GM12892 (cell line): ENCODE measurements around the gene ZNF436.

Experiments
- DNase-seq: peaks from one replicate; pipeline ENCODE4 v3.0.0; 2011; ENCODE audit not compliant: insufficient read length
- FAIRE-seq: peaks from 2 replicates; lab custom pipeline; 2011; peaks lifted over from hg19 to GRCh38; lab: Jason Lieb, UNC
- POLR2A ChIP-seq: IDR thresholded peaks from 2 replicates; pipeline ENCODE4 v1.6.1; 2011; ENCODE audit warnings: low read depth, low read length, control low read depth
- POLR2AphosphoS5 ChIP-seq: IDR thresholded peaks from 2 replicates; pipeline ENCODE4 v1.6.1; 2011; ENCODE audit warnings: low read depth, low read length, control low read depth
- TAF1 ChIP-seq: IDR thresholded peaks from 2 replicates; pipeline ENCODE4 v1.6.1; 2011; ENCODE audit warnings: low read depth, mild to moderate bottlenecking, control low read depth, low read length, borderline replicate concordance

Gene ZNF436

DNA sequence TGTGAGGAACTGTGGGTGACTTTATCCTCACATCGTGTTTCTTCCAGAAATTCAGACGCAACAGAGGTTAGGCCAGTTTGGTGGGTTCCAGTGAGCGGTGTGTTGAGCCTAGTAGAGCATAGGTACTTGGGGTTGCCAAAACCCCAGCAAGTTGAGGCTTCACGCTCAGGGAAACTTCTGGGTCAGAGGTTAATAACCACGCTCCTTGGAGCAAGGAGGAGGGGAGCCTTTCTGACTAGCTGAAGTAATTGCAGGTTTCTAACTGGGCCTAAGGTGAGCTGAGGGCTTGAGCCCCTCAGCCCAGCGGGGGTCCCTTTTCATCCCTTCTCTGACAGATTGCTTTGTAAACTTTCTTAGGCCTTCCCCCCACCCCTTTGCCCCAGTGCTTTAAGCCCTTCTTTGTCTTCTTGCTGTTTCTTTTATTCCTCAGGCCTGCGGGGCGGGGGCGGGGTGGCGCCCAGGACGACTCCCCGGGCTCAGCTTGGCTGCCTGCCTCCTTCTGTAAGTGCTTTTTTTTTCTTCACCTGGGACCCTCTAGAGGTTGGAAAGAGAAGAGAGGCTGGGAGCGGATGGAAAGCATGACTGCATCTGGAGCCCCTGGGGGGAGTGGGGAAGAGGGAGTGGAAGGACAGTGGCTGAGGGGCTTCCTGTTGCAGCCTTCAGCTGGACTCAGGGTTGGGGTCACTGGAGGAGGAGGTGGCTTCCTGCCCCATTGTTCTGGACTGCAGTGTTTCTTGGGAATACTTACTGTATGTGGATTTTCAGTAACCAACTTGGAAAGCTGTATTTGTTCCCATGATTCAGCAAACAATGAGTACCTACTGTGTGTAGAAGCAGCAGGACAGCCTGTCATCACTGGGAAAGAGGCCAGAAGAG lies 1.3 kb upstream of the ZNF436 start:
- DNase-seq (no peak), FAIRE-seq (no peak)
- no peak for TF ChIP-seq POLR2AphosphoS5
- no peak for TF ChIP-seq TAF1
- TF ChIP-seq POLR2A = no peak

DNA sequence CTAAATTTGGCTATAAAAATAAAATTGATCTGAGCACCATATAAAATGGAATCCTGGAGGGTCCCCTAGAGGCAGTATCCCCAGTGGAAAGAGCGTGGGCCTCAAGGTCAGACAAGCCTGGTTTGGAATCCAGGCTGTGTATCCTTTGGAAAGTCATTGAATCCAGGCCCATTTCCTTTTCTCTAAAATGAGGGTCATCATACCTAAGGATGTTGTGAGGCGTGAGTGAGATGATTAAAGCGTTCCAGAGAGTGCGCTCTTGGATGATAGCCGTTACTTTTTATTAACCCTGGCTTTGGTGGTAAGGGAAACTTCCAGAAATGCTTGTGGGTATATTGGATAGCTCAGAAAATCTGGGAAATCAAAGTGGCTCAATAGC lies 683 bp upstream of the ZNF436 start:
- no peak for DNase-seq
- FAIRE-seq = no peak
- TF ChIP-seq POLR2A (no peak), TAF1 (no peak), POLR2AphosphoS5 (no peak)

DNA sequence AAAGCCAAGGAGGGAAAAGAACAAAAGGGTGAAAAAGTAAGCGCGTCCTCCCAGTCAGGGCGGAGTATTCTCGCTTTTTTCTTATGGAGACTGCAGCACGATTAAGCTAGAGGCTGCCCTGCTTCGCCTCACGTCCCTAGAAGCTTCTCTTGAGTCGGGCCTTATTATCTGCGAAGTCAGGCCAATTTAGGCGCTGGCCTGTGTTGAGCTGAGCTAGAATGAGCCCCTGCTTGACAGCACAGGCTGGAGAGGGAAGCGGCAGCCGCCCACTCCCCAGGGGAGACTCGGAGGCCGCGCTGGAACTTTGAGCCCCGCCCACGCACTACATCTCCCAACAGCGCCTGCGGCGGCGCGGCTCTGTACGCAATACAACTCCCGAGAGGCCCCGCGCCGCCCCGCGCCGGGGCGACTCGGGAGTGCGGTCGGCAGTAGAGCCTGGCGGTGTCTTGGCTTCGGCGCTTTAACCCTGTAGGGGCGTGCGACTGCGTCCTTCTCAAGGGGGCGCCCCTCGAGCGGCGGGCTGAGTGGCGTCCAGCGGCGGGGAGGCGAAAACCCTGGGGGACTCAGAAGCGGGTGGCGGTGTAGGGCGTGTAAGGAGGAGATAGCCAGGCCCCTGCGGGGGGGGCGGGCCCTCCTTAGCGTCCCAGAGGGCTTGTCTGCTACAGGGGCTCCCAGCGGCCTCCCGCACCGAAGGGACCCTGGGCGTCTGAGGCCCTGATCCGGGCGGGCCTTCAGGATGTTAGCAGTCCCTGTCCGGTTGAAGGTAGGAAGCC lies 888 bp downstream of the ZNF436 start:
- DNase-seq (peak; percentile 79), FAIRE-seq (peak; percentile 76)
- TF ChIP-seq TAF1 (0 out of 2 replicates have a peak, but pooled peaks have one; percentile 38), POLR2AphosphoS5 (peak; percentile 27; the same call in 1 of the 2 replicates), POLR2A (peak; percentile 68)

DNA sequence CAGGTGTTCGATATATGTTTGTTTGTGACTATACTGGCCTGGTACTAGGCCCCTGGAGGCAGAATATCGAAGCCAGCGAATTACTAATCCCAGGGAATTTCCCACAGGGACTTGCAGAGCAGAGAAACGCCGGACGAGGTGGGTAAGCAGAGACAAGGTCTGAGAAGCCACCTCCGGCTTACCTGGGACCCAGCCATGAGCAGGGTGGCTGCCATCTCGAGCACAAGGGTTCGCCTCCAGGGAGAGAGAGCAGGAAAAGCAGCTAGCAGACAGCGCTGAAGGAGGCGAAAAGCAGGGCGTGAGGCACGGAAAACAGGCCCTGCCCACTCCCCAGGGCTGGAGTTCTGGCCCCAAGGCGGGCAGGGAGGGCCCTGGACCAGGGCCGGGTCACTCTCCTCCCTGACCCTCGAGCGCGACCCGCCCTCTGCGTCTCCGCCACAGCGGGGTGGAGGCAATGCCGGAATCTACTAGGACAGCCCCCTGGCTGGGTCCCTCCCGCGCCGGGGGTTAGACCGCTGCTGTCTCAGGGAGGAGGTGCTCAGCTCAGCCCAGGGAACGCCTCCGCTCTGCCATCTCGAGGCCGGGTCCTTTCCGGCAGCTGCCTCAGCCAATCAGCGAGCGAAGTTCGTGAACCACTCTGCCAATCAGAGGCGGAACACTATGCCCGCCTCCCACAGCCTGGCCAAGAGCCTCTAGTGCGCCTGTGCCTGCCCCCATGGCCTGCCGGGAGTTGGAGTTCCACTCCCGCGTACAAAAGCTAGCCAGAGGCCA lies 1.7 kb downstream of the ZNF436 start:
- peak; percentile 95 for FAIRE-seq
- DNase-seq = peak; percentile 98
- TF ChIP-seq TAF1 = no peak
- TF ChIP-seq POLR2AphosphoS5 = no peak; the same call in 1 of the 2 replicates
- peak; percentile 64 for TF ChIP-seq POLR2A

DNA sequence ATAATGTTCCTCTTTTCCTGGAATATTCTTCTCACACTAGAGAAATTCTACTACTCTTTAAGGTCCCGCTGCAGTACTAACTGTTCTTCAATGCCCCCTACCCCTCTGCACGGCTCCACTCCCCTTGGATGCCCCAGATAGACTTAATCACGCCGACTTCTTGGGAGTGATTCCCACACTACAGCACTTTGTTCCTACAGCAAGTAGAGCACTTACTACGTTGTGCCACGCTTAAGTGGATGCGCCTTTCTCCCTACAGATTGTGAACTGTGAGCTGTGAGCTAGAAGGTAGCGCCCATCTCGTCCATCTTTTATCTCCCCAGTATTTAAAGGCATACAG lies 2.2 kb downstream of the ZNF436 start:
- no peak for DNase-seq

DNA sequence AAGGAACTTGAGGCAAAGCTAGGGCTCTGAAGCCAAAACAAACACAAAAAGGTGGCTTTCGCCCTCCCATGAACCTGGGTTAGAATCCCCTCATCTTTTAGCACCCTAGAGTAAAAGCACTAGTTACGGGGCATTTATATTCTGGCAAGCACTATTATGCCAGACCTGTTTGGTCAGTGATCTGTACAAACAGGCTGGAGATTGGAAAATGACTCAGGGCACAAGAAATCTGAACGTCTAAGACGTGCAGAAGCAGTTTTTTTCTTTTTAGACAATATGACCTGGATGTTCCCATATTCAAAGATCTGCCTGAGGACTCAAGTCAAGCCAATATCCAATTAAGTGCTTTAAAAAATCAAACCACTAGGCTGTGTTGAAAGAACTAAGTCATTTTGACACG lies 3.0 kb downstream of the ZNF436 start:
- DNase-seq (no peak), FAIRE-seq (no peak)
- TF ChIP-seq TAF1 = no peak
- TF ChIP-seq POLR2A = no peak

More for the DNA sequence above, 2.2 kb downstream of the ZNF436 start:
- TF ChIP-seq POLR2AphosphoS5 (no peak), TAF1 (no peak), POLR2A (no peak)
- no peak for FAIRE-seq

DNA sequence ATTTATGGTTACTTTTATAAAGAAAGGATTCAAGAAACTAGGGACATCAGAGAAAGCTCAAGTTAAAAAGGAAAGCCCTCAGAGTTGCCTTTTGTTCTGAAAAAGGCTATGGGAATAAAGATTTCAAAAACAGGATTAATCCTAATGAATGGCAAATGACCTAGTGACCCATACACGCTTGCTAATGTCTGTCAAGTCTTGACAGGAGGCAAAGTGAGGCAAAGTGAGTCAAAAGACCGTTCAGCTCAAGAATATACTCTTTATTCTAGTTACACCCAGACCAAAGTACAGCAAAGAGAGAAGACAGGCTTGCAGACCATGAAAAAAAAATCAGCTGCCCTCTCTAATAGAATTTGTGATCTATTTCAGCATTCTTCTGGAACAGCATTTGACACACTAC lies 3.5 kb downstream of the ZNF436 start:
- no peak for TF ChIP-seq TAF1
- TF ChIP-seq POLR2AphosphoS5 = no peak
- TF ChIP-seq POLR2A = no peak
- no peak for FAIRE-seq
- no peak for DNase-seq

DNA sequence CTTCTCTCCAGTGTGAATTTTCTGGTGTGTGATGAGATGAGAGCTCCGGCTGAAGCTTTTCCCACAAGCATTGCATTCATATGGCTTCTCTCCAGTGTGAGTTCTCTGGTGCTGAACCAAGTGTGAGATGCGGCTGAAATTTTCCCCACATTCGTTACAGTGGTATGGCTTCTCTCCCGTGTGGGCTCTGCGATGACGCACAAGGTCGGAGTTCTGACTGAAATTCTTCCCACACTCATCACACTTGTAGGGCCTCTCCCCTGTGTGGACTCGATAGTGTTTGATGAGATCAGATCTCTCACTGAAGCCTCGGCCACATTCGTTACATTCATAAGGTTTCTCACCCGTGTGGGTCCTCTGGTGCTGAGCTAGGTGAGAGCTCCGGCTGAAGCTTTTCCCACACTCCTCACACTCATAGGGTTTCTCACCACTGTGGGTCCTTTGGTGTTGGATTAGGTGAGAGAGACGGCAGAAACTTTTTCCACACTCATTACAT lies 7.4 kb downstream of the ZNF436 start:
- no peak for TF ChIP-seq POLR2AphosphoS5
- no peak for TF ChIP-seq TAF1
- no peak for TF ChIP-seq POLR2A
- DNase-seq (no peak), FAIRE-seq (no peak)

DNA sequence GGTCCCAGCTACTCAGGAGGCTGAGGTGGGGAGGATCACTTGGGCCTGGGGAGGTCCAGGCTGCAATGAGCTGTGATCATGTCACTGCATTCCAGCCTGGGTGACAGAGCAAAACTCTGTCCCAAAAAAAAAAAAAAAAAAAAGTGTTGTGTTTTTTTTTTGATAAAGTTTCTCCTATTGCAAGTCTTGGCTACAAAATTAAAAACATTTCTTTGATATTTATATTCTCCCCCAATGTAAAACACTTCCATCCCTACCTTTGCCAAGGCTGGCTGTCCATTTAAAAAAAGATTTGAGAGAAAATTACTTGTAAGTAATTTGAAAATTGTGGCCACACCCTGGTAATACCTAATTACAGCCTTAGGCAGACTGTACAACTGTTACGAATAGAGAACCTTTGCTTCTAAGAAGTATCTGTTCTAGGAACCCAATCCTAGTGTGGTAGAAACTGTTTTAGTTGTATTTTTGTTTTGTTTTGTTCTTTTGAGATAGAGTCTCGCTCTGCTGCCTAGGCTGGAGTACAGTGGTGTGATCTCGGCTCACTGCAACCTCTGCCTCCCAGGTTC lies 11.2 kb downstream of the ZNF436 start:
- FAIRE-seq = no peak
- TF ChIP-seq POLR2AphosphoS5 (no peak), POLR2A (no peak), TAF1 (no peak)
- DNase-seq = no peak

DNA sequence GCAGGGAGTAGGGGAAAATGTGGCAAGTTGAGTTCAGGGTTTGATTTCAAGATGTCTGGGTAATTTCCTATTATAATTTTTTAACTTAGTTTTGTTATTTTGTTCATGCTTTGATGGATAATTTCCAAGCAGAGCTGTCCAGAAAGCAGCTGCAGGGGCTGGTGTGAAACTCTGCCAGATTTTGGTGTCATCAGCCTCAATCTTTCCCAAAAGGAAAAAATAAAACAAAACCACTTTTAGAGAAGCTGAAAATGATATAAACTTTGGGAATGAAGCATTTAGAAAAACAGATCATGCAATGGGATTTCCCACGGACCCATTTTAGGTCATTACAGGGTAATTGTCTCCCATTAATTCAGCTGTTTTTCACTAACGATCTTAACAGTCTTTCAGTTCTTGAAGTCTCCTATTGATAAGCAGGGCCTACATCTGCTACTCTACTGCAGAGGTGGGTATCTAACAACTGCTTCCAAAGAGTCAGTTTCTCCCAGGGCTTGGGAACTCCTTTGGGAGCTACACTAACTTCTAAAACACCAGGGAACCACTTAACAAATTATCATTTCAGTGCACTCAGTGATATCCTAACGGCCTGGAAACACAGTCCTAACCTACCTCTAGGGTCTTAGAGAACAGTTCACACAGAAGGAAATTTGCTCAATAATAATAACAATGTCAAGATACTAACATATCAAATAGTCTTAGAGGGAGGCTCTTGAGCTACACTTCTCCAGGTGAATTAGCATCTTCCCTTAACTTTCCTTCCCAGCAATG lies 12.3 kb downstream of the ZNF436 start:
- TF ChIP-seq TAF1 (no peak), POLR2A (no peak), POLR2AphosphoS5 (no peak)
- FAIRE-seq = no peak
- no peak for DNase-seq

DNA sequence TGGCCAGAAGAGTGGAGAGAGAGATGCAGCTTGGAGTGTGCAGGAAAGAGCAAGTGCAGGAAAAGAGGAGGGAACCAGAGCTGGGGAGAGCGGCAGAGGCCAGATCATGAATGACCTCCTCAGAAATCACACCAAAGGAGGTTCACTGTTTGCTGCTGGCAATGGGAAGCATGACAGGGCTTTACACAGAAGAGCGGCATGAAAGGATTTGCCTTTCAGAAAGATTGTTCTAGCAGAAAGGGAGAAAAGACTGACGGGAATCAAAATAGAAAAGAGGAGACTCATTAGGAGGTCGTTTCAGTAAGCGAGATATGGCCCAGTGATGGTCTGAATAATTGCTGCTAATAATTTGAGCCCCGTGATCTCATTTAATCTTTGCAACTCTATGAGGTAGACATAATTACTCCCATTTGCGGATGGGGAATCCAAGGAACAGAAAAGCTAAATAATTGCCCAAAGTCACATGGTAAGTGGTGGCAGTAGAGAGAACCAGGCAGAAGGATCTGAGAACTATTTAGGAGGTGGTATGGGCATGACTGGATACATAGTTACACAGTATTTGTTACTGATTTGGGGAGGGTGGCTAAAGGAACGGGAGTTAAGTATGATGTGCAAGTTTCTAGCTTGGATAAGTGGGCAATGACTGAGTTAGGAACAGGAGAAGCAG lies 13.0 kb downstream of the ZNF436 start:
- DNase-seq (no peak), FAIRE-seq (no peak)
- TF ChIP-seq POLR2AphosphoS5 (no peak), POLR2A (no peak), TAF1 (no peak)
